K562 (cell line): Measurements from ENCODE around the gene PPT2. TPM values are rescaled to one million over a fixed set of nuclear protein-coding genes. Genes with fewer than 3 reads are reported as not detected.

ENCODE experiments used
- BMI1 ChIP-seq: fragments of 150-350 bp; IDR thresholded peaks from 2 replicates; pipeline ENCODE4 v1.6.1; 2014; ENCODE audit warnings: low read length
- CCAR2 ChIP-seq: fragments of 200-400 bp; formaldehyde crosslinking; IDR thresholded peaks from 2 replicates; pipeline ENCODE4 v1.6.1; 2017; ENCODE audit warnings: mild to moderate bottlenecking, low read depth, low read length
- EZH2 ChIP-seq: IDR thresholded peaks from 2 replicates; pipeline ENCODE4 v1.6.1; 2012; ENCODE audit warnings: low read depth, mild to moderate bottlenecking, inconsistent platforms, low read length, borderline replicate concordance
- HNRNPH1 ChIP-seq: fragments of 200-400 bp; formaldehyde crosslinking; optimal IDR thresholded peaks from 2 replicates; pipeline ENCODE3; 2017; ENCODE audit warnings: low read depth, mild to moderate bottlenecking, low read length, moderate library complexity
- MCM2 ChIP-seq: fragments of 450-650 bp; IDR thresholded peaks from 2 replicates; pipeline ENCODE4 v1.6.1; 2017; ENCODE audit warnings: low read depth, mild to moderate bottlenecking
- NR1H2 ChIP-seq: sonication (generic); formaldehyde crosslinking; IDR thresholded peaks from 2 replicates; pipeline ENCODE4 v1.4.0; 2020; ENCODE audit warnings: mild to moderate bottlenecking, missing genetic modification reagents
- NR2F6 ChIP-seq: fragments of 450-650 bp; formaldehyde crosslinking; IDR thresholded peaks from 2 replicates; pipeline ENCODE4 v1.4.0; 2020; ENCODE audit warnings: mild to moderate bottlenecking
- PTTG1 ChIP-seq: fragments of 450-650 bp; IDR thresholded peaks from 2 replicates; pipeline ENCODE4 v1.6.1; 2016; ENCODE audit warnings: low read depth, mild to moderate bottlenecking, missing genetic modification characterization, missing compliant biosample characterization
- SP1 ChIP-seq: sonication (generic); formaldehyde crosslinking; IDR thresholded peaks from 2 replicates; pipeline ENCODE4 v1.8.1; 2022; ENCODE audit warnings: mild to moderate bottlenecking, missing genetic modification reagents
- TCF7 ChIP-seq: sonication (generic); IDR thresholded peaks from 2 replicates; pipeline ENCODE4 v1.6.1; 2016; ENCODE audit warnings: antibody characterized with exemption, borderline replicate concordance
- TCF7L2 ChIP-seq: fragments of 150-350 bp; IDR thresholded peaks from 2 replicates; pipeline ENCODE4 v1.6.1; 2016; ENCODE audit warnings: low read depth, mild to moderate bottlenecking, low read length, moderate library complexity
- TSC22D4 ChIP-seq: fragments of 450-650 bp; IDR thresholded peaks from 2 replicates; pipeline ENCODE4 v1.6.1; 2016; ENCODE audit warnings: missing genetic modification characterization, missing biosample characterization, control low read depth
- ZNF197 ChIP-seq: fragments of 200-800 bp; sonication (Bioruptor generic); IDR thresholded peaks from 2 replicates; pipeline ENCODE4 v1.6.1; 2016; ENCODE audit warnings: low read depth, missing genetic modification characterization, missing compliant biosample characterization
- ZNF282 ChIP-seq: sonication (generic); formaldehyde crosslinking; IDR thresholded peaks from 2 replicates; pipeline ENCODE4 v1.8.1; 2023; ENCODE audit warnings: missing genetic modification reagents
- ZNF384 ChIP-seq: IDR thresholded peaks from 2 replicates; pipeline ENCODE4 v1.6.1; 2012; ENCODE audit warnings: low read depth, low read length, improper control_type of control experiment
- polyA plus RNA-seq, 8 experiments: library from polyadenylated mRNA; depleted of rRNA in 4 of 8; stranded (reverse) in 5 of 8; unstranded in 3 of 8; fragments of >200 nt; fragmentation: Nextera tagmentation in 2 of 8; fragmentation: Illumina TruSeq in 1 of 8; extraction: Ambion mirVana in 2 of 8; extraction: Trizol in 1 of 8; gene quantifications; 2 replicates each; pipeline versions ENCODE4 v1.2.1 to v1.2.3, GENCODE V29; 2011 to 2014; ENCODE audit warnings: inconsistent platforms in 1 of 8, missing spikeins in 1 of 8
- total RNA-seq, 7 experiments: library from RNA; depleted of rRNA in 6 of 7; stranded (reverse); fragments of >200 nt in 6 of 7; fragmentation: Illumina TruSeq in 2 of 7; extraction: Trizol in 2 of 7; gene quantifications; 2 replicates each; pipeline versions ENCODE4 v1.2.1 to v1.2.3, GENCODE V29; 2011 to 2021; ENCODE audit warnings: low replicate concordance in 1 of 7
- TF ChIP-seq, protein P1 (sequence below): sonication (generic); formaldehyde crosslinking; IDR thresholded peaks from 2 replicates; pipeline ENCODE4 v1.8.0; 2022; ENCODE audit warnings: mild to moderate bottlenecking, missing genetic modification reagents
- TF ChIP-seq, protein P2 (sequence below), 2 experiments: fragments of 200-800 bp in 1 of 2; sonication (Bioruptor generic) in 1 of 2; sonication (generic) in 1 of 2; formaldehyde crosslinking in 1 of 2; IDR thresholded peaks in 1 of 2; conservative IDR thresholded peaks in 1 of 2; 2 replicates each; pipeline versions ENCODE4 v1.5.0 to v1.6.1; 2016 to 2020; ENCODE audit warnings: missing compliant biosample characterization in 1 of 2, missing genetic modification characterization in 1 of 2, missing genetic modification reagents in 1 of 2
- TF ChIP-seq, protein P3 (sequence below): sonication (generic); formaldehyde crosslinking; IDR thresholded peaks from 2 replicates; pipeline ENCODE4 v1.8.0; 2022; ENCODE audit warnings: missing genetic modification reagents, mild to moderate bottlenecking, moderate library complexity, borderline replicate concordance
- TF ChIP-seq, protein P4 (sequence below): fragments of 450-650 bp; formaldehyde crosslinking; IDR thresholded peaks from 2 replicates; pipeline ENCODE4 v1.4.0; 2022; ENCODE audit warnings: missing genetic modification characterization

Gene PPT2
- total and polyA plus RNA-seq, 9 of the 15 experiments (the other 6 are each of a cell fraction or from before 2014, with no cell fraction given) = 27.4 to 98.8 (median 69.9) TPM

DNA sequence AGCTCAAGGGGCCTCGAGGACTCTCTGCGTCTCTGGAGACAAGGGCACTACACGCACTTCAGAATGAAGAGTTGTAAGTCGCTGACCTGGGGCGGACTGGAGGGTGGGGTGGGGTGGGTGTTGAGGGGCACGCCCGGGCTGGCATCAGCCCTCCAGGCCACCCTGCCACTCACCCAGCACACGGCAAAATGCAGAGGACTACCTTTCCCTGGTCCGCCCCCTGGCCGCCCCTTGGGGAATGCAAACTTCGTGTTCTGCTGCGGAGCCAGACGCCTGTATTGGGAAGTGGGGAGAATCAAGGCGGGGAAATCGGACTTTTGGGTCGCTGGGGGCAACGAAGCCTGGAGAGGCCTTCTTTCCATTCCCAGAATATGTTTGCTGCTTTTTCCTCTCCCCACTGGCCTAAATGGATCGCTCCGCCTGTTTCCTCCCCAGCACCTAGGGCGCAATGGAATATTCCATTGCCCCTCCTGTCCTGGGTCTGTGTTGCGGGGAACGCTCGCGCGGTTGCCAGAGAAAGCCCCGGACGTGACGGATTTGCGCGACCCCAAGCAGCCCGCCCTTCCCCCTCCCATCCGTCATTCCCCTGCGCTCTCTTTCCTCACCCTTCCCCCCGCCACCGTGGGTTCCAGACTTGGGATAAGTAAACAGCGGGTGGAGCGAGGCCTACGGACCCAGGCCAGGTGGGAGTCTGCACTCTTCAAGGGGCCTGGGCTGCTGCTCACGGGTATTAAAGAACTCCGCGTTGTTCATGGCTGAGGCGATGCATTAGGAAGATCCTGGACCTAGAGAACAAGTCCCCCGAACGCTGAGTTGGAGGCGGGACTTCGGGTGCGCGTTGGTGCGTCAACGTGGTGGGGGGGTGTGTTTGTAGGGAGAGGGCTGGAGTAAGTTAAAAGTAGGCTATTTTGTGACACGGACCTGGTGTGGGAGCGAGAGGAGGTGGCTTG, at the start of gene PPT2 (continued):
- TF ChIP-seq, protein P1, sequence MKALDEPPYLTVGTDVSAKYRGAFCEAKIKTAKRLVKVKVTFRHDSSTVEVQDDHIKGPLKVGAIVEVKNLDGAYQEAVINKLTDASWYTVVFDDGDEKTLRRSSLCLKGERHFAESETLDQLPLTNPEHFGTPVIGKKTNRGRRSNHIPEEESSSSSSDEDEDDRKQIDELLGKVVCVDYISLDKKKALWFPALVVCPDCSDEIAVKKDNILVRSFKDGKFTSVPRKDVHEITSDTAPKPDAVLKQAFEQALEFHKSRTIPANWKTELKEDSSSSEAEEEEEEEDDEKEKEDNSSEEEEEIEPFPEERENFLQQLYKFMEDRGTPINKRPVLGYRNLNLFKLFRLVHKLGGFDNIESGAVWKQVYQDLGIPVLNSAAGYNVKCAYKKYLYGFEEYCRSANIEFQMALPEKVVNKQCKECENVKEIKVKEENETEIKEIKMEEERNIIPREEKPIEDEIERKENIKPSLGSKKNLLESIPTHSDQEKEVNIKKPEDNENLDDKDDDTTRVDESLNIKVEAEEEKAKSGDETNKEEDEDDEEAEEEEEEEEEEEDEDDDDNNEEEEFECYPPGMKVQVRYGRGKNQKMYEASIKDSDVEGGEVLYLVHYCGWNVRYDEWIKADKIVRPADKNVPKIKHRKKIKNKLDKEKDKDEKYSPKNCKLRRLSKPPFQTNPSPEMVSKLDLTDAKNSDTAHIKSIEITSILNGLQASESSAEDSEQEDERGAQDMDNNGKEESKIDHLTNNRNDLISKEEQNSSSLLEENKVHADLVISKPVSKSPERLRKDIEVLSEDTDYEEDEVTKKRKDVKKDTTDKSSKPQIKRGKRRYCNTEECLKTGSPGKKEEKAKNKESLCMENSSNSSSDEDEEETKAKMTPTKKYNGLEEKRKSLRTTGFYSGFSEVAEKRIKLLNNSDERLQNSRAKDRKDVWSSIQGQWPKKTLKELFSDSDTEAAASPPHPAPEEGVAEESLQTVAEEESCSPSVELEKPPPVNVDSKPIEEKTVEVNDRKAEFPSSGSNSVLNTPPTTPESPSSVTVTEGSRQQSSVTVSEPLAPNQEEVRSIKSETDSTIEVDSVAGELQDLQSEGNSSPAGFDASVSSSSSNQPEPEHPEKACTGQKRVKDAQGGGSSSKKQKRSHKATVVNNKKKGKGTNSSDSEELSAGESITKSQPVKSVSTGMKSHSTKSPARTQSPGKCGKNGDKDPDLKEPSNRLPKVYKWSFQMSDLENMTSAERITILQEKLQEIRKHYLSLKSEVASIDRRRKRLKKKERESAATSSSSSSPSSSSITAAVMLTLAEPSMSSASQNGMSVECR (CRISPR knock-in tag) = peak; percentile 16; the same call in 1 of the 2 replicates
- TF ChIP-seq SP1 (peak; percentile 83), NR2F6 (CRISPR knock-in tag) (0 out of 2 replicates have a peak, but pooled peaks have one; percentile 21), HNRNPH1 (no peak), MCM2 (no peak), TCF7L2 (peak; percentile 92), EZH2 (no peak), PTTG1 (no peak), ZNF197 (CRISPR knock-in tag) (no peak), ZNF282 (0 out of 2 replicates have a peak, but pooled peaks have one; percentile 67), CCAR2 (no peak), NR1H2 (CRISPR knock-in tag) (peak; percentile 91; the same call in 1 of the 2 replicates), ZNF384 (no peak), TCF7 (peak; percentile 58; the same call in 1 of the 2 replicates), BMI1 (no peak), TSC22D4 (no peak)
- TF ChIP-seq, protein P2, sequence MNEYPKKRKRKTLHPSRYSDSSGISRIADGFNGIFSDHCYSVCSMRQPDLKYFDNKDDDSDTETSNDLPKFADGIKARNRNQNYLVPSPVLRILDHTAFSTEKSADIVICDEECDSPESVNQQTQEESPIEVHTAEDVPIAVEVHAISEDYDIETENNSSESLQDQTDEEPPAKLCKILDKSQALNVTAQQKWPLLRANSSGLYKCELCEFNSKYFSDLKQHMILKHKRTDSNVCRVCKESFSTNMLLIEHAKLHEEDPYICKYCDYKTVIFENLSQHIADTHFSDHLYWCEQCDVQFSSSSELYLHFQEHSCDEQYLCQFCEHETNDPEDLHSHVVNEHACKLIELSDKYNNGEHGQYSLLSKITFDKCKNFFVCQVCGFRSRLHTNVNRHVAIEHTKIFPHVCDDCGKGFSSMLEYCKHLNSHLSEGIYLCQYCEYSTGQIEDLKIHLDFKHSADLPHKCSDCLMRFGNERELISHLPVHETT (CRISPR knock-in tag; conservative IDR thresholded peaks at IDR 0.05 in 1 of 2, IDR thresholded peaks at IDR 0.05 in 1 of 2) = 0 out of 4 replicates have a peak, but pooled peaks of 1 of the 2 experiments have one; percentile 32
- TF ChIP-seq, protein P3, sequence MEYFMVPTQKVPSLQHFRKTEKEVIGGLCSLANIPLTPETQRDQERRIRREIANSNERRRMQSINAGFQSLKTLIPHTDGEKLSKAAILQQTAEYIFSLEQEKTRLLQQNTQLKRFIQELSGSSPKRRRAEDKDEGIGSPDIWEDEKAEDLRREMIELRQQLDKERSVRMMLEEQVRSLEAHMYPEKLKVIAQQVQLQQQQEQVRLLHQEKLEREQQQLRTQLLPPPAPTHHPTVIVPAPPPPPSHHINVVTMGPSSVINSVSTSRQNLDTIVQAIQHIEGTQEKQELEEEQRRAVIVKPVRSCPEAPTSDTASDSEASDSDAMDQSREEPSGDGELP (CRISPR knock-in tag) = peak; percentile 78; the same call in 1 of the 2 replicates
- TF ChIP-seq, protein P4, sequence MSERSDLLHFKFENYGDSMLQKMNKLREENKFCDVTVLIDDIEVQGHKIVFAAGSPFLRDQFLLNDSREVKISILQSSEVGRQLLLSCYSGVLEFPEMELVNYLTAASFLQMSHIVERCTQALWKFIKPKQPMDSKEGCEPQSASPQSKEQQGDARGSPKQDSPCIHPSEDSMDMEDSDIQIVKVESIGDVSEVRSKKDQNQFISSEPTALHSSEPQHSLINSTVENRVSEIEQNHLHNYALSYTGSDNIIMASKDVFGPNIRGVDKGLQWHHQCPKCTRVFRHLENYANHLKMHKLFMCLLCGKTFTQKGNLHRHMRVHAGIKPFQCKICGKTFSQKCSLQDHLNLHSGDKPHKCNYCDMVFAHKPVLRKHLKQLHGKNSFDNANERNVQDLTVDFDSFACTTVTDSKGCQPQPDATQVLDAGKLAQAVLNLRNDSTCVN = no peak
